Mesenchymal stem cell (in vitro differentiated cells and primary cell): ENCODE measurements around the gene MAPK7.

Experiments used
- DNase-seq: peaks from one replicate; pipeline ENCODE4 v3.0.0-alpha.2; 2013
- H2AFZ ChIP-seq: one replicate; pipeline ENCODE4 v1.6.1; 2013; ENCODE audit warnings: low read depth, mild to moderate bottlenecking, control low read depth, inconsistent platforms, low read length, moderate library complexity
- H2AK5ac ChIP-seq: 2 replicates; pipeline ENCODE4 v1.6.1; 2013; ENCODE audit warnings: low read length, moderate library complexity, mild to moderate bottlenecking, inconsistent platforms; ENCODE audit not compliant: severe bottlenecking
- H2BK120ac ChIP-seq: one replicate; pipeline ENCODE4 v1.6.1; 2013; ENCODE audit warnings: low read depth, mild to moderate bottlenecking, inconsistent platforms, low read length, moderate library complexity
- H2BK12ac ChIP-seq, 2 experiments: one replicate each; pipeline ENCODE4 v1.6.1; 2013; ENCODE audit warnings: inconsistent platforms in 2 of 2, low read length in 2 of 2, mild to moderate bottlenecking in 2 of 2, moderate library complexity in 2 of 2, control low read depth in 1 of 2
- H2BK15ac ChIP-seq: one replicate; pipeline ENCODE4 v1.6.1; 2013; ENCODE audit warnings: mild to moderate bottlenecking, low read depth, inconsistent platforms; ENCODE audit not compliant: poor library complexity, severe bottlenecking
- H2BK5ac ChIP-seq: 2 replicates; pipeline ENCODE4 v1.6.1; 2013; ENCODE audit warnings: low read depth, mild to moderate bottlenecking, low read length, control low read depth, inconsistent platforms; ENCODE audit not compliant: poor library complexity, severe bottlenecking
- H3K14ac ChIP-seq, 2 experiments: one replicate each; pipeline ENCODE4 v1.6.1; 2013; ENCODE audit warnings: inconsistent platforms in 2 of 2, low read length in 2 of 2, control low read depth in 1 of 2, mild to moderate bottlenecking in 1 of 2, moderate library complexity in 1 of 2
- H3K18ac ChIP-seq, 2 experiments: one replicate each; pipeline ENCODE4 v1.6.1; 2013; ENCODE audit warnings: inconsistent platforms in 2 of 2, low read length in 2 of 2, control low read depth in 1 of 2, low read depth in 1 of 2, mild to moderate bottlenecking in 1 of 2
- H3K23ac ChIP-seq, 2 experiments: one replicate each; pipeline ENCODE4 v1.6.1; 2013; ENCODE audit warnings: inconsistent platforms in 2 of 2, low read length in 2 of 2, mild to moderate bottlenecking in 2 of 2, moderate library complexity in 2 of 2, control low read depth in 1 of 2
- H3K27ac ChIP-seq: 2 replicates; pipeline ENCODE4 v1.5.1; 2013; ENCODE audit warnings: mild to moderate bottlenecking, moderate library complexity, low read length, control low read depth, inconsistent platforms; ENCODE audit not compliant: poor library complexity, severe bottlenecking
- H3K27me3 ChIP-seq, 2 experiments: 2 replicates each; pipeline versions ENCODE4 v1.6.1 to v1.7.0; 2013; ENCODE audit warnings: low read length in 2 of 2, mild to moderate bottlenecking in 2 of 2, moderate library complexity in 2 of 2, control low read depth in 1 of 2, inconsistent platforms in 1 of 2; ENCODE audit not compliant: control insufficient read depth in 1 of 2, insufficient read depth in 1 of 2
- H3K36me3 ChIP-seq, 2 experiments: 2 replicates each; pipeline versions ENCODE4 v1.6.1 to v1.7.0; 2013; ENCODE audit warnings: low read length in 2 of 2, control low read depth in 1 of 2, inconsistent platforms in 1 of 2, low read depth in 1 of 2, mild to moderate bottlenecking in 1 of 2; ENCODE audit not compliant: insufficient read depth in 2 of 2, control insufficient read depth in 1 of 2
- H3K4ac ChIP-seq, 2 experiments: one replicate each; pipeline ENCODE4 v1.6.1; 2013; ENCODE audit warnings: inconsistent platforms in 2 of 2, low read length in 2 of 2, mild to moderate bottlenecking in 2 of 2, moderate library complexity in 2 of 2, control low read depth in 1 of 2, low read depth in 1 of 2
- H3K4me1 ChIP-seq: 2 replicates; pipeline ENCODE4 v1.6.1; 2013; ENCODE audit warnings: low read depth, low read length, control low read depth; ENCODE audit not compliant: control insufficient read depth, insufficient read depth
- H3K4me2 ChIP-seq: 2 replicates; pipeline ENCODE4 v1.6.1; 2013; ENCODE audit warnings: low read length, mild to moderate bottlenecking, inconsistent platforms; ENCODE audit not compliant: poor library complexity, severe bottlenecking
- H3K4me3 ChIP-seq, 2 experiments: 2 replicates each; pipeline versions ENCODE4 v1.5.1 to v1.7.0; 2013; ENCODE audit warnings: low read length in 2 of 2, mild to moderate bottlenecking in 2 of 2, control low read depth in 1 of 2, low read depth in 1 of 2; ENCODE audit not compliant: insufficient read depth in 1 of 2
- H3K79me1 ChIP-seq: replicated peaks from 2 replicates; pipeline ENCODE4 v1.6.1; 2013; ENCODE audit warnings: mild to moderate bottlenecking, control low read depth, low read length, inconsistent platforms; ENCODE audit not compliant: poor library complexity, severe bottlenecking
- H3K9ac ChIP-seq: 2 replicates; pipeline ENCODE4 v1.7.0; 2013; ENCODE audit warnings: mild to moderate bottlenecking, low read length, moderate library complexity
- H3K9me3 ChIP-seq: 2 replicates; pipeline ENCODE4 v1.7.0; 2013; ENCODE audit warnings: mild to moderate bottlenecking, low read length; ENCODE audit not compliant: control insufficient read depth
- H4K8ac ChIP-seq: one replicate; pipeline ENCODE4 v1.6.1; 2013; ENCODE audit warnings: inconsistent platforms, mild to moderate bottlenecking, low read length, moderate library complexity
- H4K91ac ChIP-seq: one replicate; pipeline ENCODE4 v1.6.1; 2013; ENCODE audit warnings: mild to moderate bottlenecking, low read length, inconsistent platforms
- whole genome bisulfite sequencing: methylation state at CpG from one replicate; pipeline ENCODE4 v1.1.7; 2013; ENCODE audit warnings: mixed read lengths; 5-methylcytosine and 5-hydroxymethylcytosine counted together

Gene MAPK7

GRCh38 chr17:19412510-19412909, 34.2 kb downstream of the MAPK7 start:
- Histone ChIP-seq H3K9ac (no peak overlapping the region), H3K36me3 (no peaks in the 10 kb centered on the region), H2BK15ac (no peak overlapping the region), H3K4me1 (peaks cover 17% of the 10 kb centered on the region), H3K79me1 (no peaks in the 10 kb centered on the region), H3K4me3 (no peak overlapping the region), H3K18ac (no peak overlapping the region), H3K27me3 (peaks cover 0 to 47% of the 10 kb centered on the region in 2 experiments), H4K8ac (no peak overlapping the region), H3K23ac (no peak overlapping the region), H3K14ac (no peak overlapping the region), H2AFZ (no peak overlapping the region), H3K4me2 (no peak overlapping the region), H3K9me3 (no peaks in the 10 kb centered on the region), H2BK5ac (no peak overlapping the region), H2BK120ac (no peak overlapping the region), H2AK5ac (no peak overlapping the region), H2BK12ac (no peak overlapping the region), H4K91ac (no peak overlapping the region), H3K27ac (no peak overlapping the region), H3K4ac (no peak overlapping the region)
- 91% methylated on average over 16 of the region's 16 CpGs for WGBS
- no peak for DNase-seq

GRCh38 chr17:19412984-19413383, 34.7 kb downstream of the MAPK7 start:
- WGBS = 87% methylated on average over 9 of the region's 12 CpGs
- no peak overlapping the region for H2AK5ac ChIP-seq

GRCh38 chr17:19413761-19414160, 35.5 kb downstream of the MAPK7 start:
- H4K8ac ChIP-seq = no peak overlapping the region
- no peak overlapping the region for H3K14ac ChIP-seq
- H2BK120ac ChIP-seq = no peak overlapping the region
- 81% methylated on average over 5 of the region's 5 CpGs for WGBS
- no peak overlapping the region for H3K18ac ChIP-seq
- H2BK15ac ChIP-seq = no peak overlapping the region
- H2AFZ ChIP-seq = no peak overlapping the region
- H3K36me3 ChIP-seq = no peaks in the 10 kb centered on the region
- H3K9me3 ChIP-seq = no peaks in the 10 kb centered on the region
- H4K91ac ChIP-seq = peak overlapping the region; percentile 14
- H3K27ac ChIP-seq = no peak overlapping the region
- H3K4me2 ChIP-seq = no peak overlapping the region
- no peak overlapping the region for H2BK5ac ChIP-seq
- H3K9ac ChIP-seq = no peak overlapping the region
- no peak overlapping the region for H3K4me3 ChIP-seq
- H2BK12ac ChIP-seq = no peak overlapping the region
- no peak for DNase-seq
- no peak overlapping the region for H3K4ac ChIP-seq
- H3K4me1 ChIP-seq = peaks cover 17% of the 10 kb centered on the region
- peaks cover 0 to 60% of the 10 kb centered on the region in 2 experiments for H3K27me3 ChIP-seq
- no peak overlapping the region for H3K23ac ChIP-seq
- no peak overlapping the region for H2AK5ac ChIP-seq
- no peaks in the 10 kb centered on the region for H3K79me1 ChIP-seq

More at GRCh38 chr17:19412984-19413383, 34.7 kb downstream of the MAPK7 start:
- H3K9me3 ChIP-seq = no peaks in the 10 kb centered on the region
- no peaks in the 10 kb centered on the region for H3K36me3 ChIP-seq
- no peak overlapping the region for H3K4ac ChIP-seq
- H2BK15ac ChIP-seq = no peak overlapping the region
- DNase-seq = no peak
- no peak overlapping the region for H3K4me2 ChIP-seq
- H3K14ac ChIP-seq = no peak overlapping the region
- no peak overlapping the region for H2BK120ac ChIP-seq
- H3K27me3 ChIP-seq = peaks cover 0 to 52% of the 10 kb centered on the region in 2 experiments
- H4K91ac ChIP-seq = no peak overlapping the region
- H4K8ac ChIP-seq = no peak overlapping the region
- peaks cover 17% of the 10 kb centered on the region for H3K4me1 ChIP-seq
- H3K27ac ChIP-seq = no peak overlapping the region
- H2BK12ac ChIP-seq = peak overlapping the region in 1 of 2 experiments; percentile 21
- H3K18ac ChIP-seq = no peak overlapping the region
- no peak overlapping the region for H3K23ac ChIP-seq
- no peak overlapping the region for H3K4me3 ChIP-seq
- no peak overlapping the region for H2BK5ac ChIP-seq
- no peak overlapping the region for H2AFZ ChIP-seq
- H3K9ac ChIP-seq = no peak overlapping the region
- H3K79me1 ChIP-seq = no peaks in the 10 kb centered on the region

- Histone ChIP-seq H2AK5ac (no peak overlapping the region), H2BK120ac (no peak overlapping the region), H3K9me3 (no peaks in the 10 kb centered on the region), H3K36me3 (no peaks in the 10 kb centered on the region), H3K23ac (no peak overlapping the region), H3K9ac (no peak overlapping the region), H4K8ac (no peak overlapping the region), H3K18ac (no peak overlapping the region), H3K4me2 (no peak overlapping the region), H2BK15ac (no peak overlapping the region), H3K4me3 (no peak overlapping the region), H3K27ac (no peak overlapping the region), H3K27me3 (peaks cover 0 to 62% of the 10 kb centered on the region in 2 experiments), H3K79me1 (no peaks in the 10 kb centered on the region), H2AFZ (no peak overlapping the region), H2BK5ac (no peak overlapping the region), H3K14ac (peak overlapping the region in 1 of 2 experiments; percentile 14), H2BK12ac (no peak overlapping the region), H4K91ac (no peak overlapping the region), H3K4me1 (peaks cover 13% of the 10 kb centered on the region), H3K4ac (peak overlapping the region in 1 of 2 experiments; percentile 37)
- DNase-seq = no peak
- WGBS = 84% methylated on average over 26 of the region's 28 CpGs
These were observed 36.3 kb downstream of the MAPK7 start for GRCh38 chr17:19414396-19415280.
